IPS DF 6.9 (cell line): ENCODE results near the gene PUS7.
"Not testable (repeated sequence)": the region's sequence is repeated elsewhere in the genome, so short reads cannot be mapped to it uniquely, and the experiment has no call there.

ENCODE experiments used
- DNase-seq: peaks from one replicate; pipeline ENCODE4 v3.0.0-alpha.2; 2013; ENCODE audit warnings: low read depth, low spot score
- H3K27ac ChIP-seq: one replicate; pipeline ENCODE4 v1.5.1; 2013; ENCODE audit warnings: low read length, control low read depth
- H3K27me3 ChIP-seq: 2 replicates; pipeline ENCODE4 v1.6.1; 2013; ENCODE audit warnings: mild to moderate bottlenecking, low read length; ENCODE audit not compliant: control insufficient read depth, insufficient read depth
- H3K36me3 ChIP-seq: 2 replicates; pipeline ENCODE4 v1.6.1; 2013; ENCODE audit warnings: low read length; ENCODE audit not compliant: control insufficient read depth, insufficient read depth
- H3K4me1 ChIP-seq: 2 replicates; pipeline ENCODE4 v1.6.1; 2013; ENCODE audit warnings: low read length; ENCODE audit not compliant: control insufficient read depth, insufficient read depth
- H3K4me3 ChIP-seq: 2 replicates; pipeline ENCODE4 v1.5.1; 2013; ENCODE audit warnings: mild to moderate bottlenecking, low read length
- H3K9me3 ChIP-seq: 2 replicates; pipeline ENCODE4 v1.6.1; 2013; ENCODE audit warnings: low read length, inconsistent platforms; ENCODE audit not compliant: control insufficient read depth, insufficient read depth
- WGBS: extraction: QIAGEN DNeasy Blood & Tissue Kit; methylation state at CpG from one replicate; pipeline ENCODE4 v1.1.7; 2013; ENCODE audit warnings: mixed read lengths, missing lambda C conversion rate; ENCODE audit not compliant: insufficient read length, insufficient coverage; 5-methylcytosine and 5-hydroxymethylcytosine counted together

Gene PUS7

GRCh38 chr7:105448181-105448580 is 73.9 kb downstream of the PUS7 start:
- DNase-seq, result no peak
- no peaks in the 10 kb centered on the region for H3K36me3 ChIP-seq
- no peak overlapping the region for H3K27ac ChIP-seq
- H3K27me3 ChIP-seq, result no peaks in the 10 kb centered on the region
- no peaks in the 10 kb centered on the region for H3K9me3 ChIP-seq
- whole genome bisulfite sequencing, result no CpG with 5 or more reads among the region's 8 CpGs
- H3K4me1 ChIP-seq, result no peaks in the 10 kb centered on the region
- no peak overlapping the region for H3K4me3 ChIP-seq

GRCh38 chr7:105444342-105444987 is 77.6 kb downstream of the PUS7 start:
- no peak for DNase-seq
- no peak overlapping the region for H3K27ac ChIP-seq
- no peaks in the 10 kb centered on the region for H3K4me1 ChIP-seq
- no peaks in the 10 kb centered on the region for H3K36me3 ChIP-seq
- H3K9me3 ChIP-seq, result no peaks in the 10 kb centered on the region
- H3K27me3 ChIP-seq, result no peaks in the 10 kb centered on the region
- H3K4me3 ChIP-seq, result no peak overlapping the region
- WGBS, result no CpG with 5 or more reads among the region's 4 CpGs

- not testable (repeated sequence) for H3K4me3 ChIP-seq, H3K4me1 ChIP-seq, DNase-seq, H3K9me3 ChIP-seq, H3K27ac ChIP-seq, H3K27me3 ChIP-seq, H3K36me3 ChIP-seq
- no CpG with 5 or more reads among the region's 9 CpGs for WGBS
Measured at GRCh38 chr7:105442214-105442613, 79.9 kb downstream of the PUS7 start.

- Histone ChIP-seq H3K27ac (no peak overlapping the region), H3K27me3 (no peaks in the 10 kb centered on the region), H3K9me3 (no peaks in the 10 kb centered on the region), H3K4me3 (no peak overlapping the region), H3K4me1 (no peaks in the 10 kb centered on the region), H3K36me3 (no peaks in the 10 kb centered on the region)
- no peak for DNase-seq
- WGBS, result no CpG with 5 or more reads among the region's 9 CpGs
Measured at GRCh38 chr7:105439174-105439893, 82.7 kb downstream of the PUS7 start.

- no CpG with 5 or more reads among the region's 5 CpGs for WGBS
Measured at GRCh38 chr7:105438847-105439173, 83.3 kb downstream of the PUS7 start.

GRCh38 chr7:105438254-105438653 is 83.8 kb downstream of the PUS7 start:
- no peak for DNase-seq
- H3K9me3 ChIP-seq, result no peaks in the 10 kb centered on the region
- H3K36me3 ChIP-seq, result no peaks in the 10 kb centered on the region
- no peaks in the 10 kb centered on the region for H3K27me3 ChIP-seq
- no CpG with 5 or more reads among the region's 1 CpG for WGBS
- no peak overlapping the region for H3K4me3 ChIP-seq
- H3K27ac ChIP-seq, result no peak overlapping the region
- no peaks in the 10 kb centered on the region for H3K4me1 ChIP-seq

More at GRCh38 chr7:105438847-105439173, 83.3 kb downstream of the PUS7 start:
- no peak overlapping the region for H3K4me3 ChIP-seq
- H3K36me3 ChIP-seq, result no peaks in the 10 kb centered on the region
- H3K27me3 ChIP-seq, result no peaks in the 10 kb centered on the region
- no peak overlapping the region for H3K27ac ChIP-seq
- no peak for DNase-seq
- no peaks in the 10 kb centered on the region for H3K9me3 ChIP-seq
- no peaks in the 10 kb centered on the region for H3K4me1 ChIP-seq

GRCh38 chr7:105437356-105437755 is 84.7 kb downstream of the PUS7 start:
- H3K9me3 ChIP-seq, H3K27ac ChIP-seq, H3K27me3 ChIP-seq, H3K4me1 ChIP-seq, H3K36me3 ChIP-seq, DNase-seq, H3K4me3 ChIP-seq: not testable (repeated sequence)
- WGBS, result no CpG with 5 or more reads among the region's 6 CpGs

GRCh38 chr7:105429746-105430612 is 92.1 kb downstream of the PUS7 start:
- Histone ChIP-seq H3K9me3 (no peaks in the 10 kb centered on the region), H3K4me1 (no peaks in the 10 kb centered on the region), H3K27ac (no peak overlapping the region), H3K36me3 (no peaks in the 10 kb centered on the region), H3K4me3 (no peak overlapping the region), H3K27me3 (no peaks in the 10 kb centered on the region)
- DNase-seq, result no peak
- no CpG with 5 or more reads among the region's 4 CpGs for WGBS

- H3K4me3 ChIP-seq, result no peak overlapping the region
- H3K36me3 ChIP-seq, result no peaks in the 10 kb centered on the region
- H3K9me3 ChIP-seq, result no peaks in the 10 kb centered on the region
- H3K4me1 ChIP-seq, result no peaks in the 10 kb centered on the region
- DNase-seq, result no peak
- WGBS, result no CpG with 5 or more reads among the region's 2 CpGs
- H3K27ac ChIP-seq, result no peak overlapping the region
- no peaks in the 10 kb centered on the region for H3K27me3 ChIP-seq
Measured at GRCh38 chr7:105426606-105427146, 95.4 kb downstream of the PUS7 start.

GRCh38 chr7:105423987-105424386 is 98.1 kb downstream of the PUS7 start:
- Histone ChIP-seq H3K27ac (no peak overlapping the region), H3K27me3 (no peaks in the 10 kb centered on the region), H3K9me3 (no peaks in the 10 kb centered on the region), H3K4me3 (no peak overlapping the region), H3K36me3 (no peaks in the 10 kb centered on the region), H3K4me1 (no peaks in the 10 kb centered on the region)
- DNase-seq, result no peak
- no CpG with 5 or more reads among the region's 2 CpGs for WGBS
